ENCODE results near the gene NAAA.

Gene NAAA

DNA sequence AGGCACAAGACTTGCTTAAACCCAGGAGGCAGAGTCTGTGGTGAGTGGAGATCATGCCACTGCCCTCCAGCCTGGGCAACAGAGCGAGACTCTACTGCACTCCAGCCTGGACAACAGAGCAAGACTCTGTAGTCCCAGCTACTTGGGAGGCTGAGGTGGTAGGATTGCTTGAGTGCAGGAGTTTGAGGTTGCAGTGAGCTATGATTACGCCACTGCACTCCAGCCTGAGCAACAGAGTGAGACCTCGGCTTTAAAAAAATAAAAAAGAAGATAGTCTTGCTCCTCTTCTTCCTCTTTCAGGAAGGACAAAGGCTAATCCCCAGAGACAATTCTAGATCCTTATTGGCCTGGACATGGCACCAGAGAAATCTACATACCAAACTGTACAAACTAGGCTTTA is 32.8 kb downstream of the NAAA start:
- H3K4me1 ChIP-seq (ENCODE audit: control insufficient read depth, insufficient read depth, low read depth, low read length) = no peaks in the 10 kb centered on the region
- no peak overlapping the region for H3K23ac ChIP-seq (ENCODE audit: low read length in 2 of 2)
- H4K91ac ChIP-seq (ENCODE audit: low read length) = no peak overlapping the region
- H2AK5ac ChIP-seq (ENCODE audit: low read length, severe bottlenecking) = no peak overlapping the region
- no peak overlapping the region for H4K8ac ChIP-seq (ENCODE audit: low read length)
- no peaks in the 10 kb centered on the region for H3K79me1 ChIP-seq (replicated peaks; ENCODE audit: low read length, poor library complexity, severe bottlenecking)
- H3K36me3 ChIP-seq (ENCODE audit: control insufficient read depth in 1 of 2, insufficient read depth in 2 of 2, low read depth in 1 of 2, low read length in 2 of 2) = no peaks in the 10 kb centered on the region
- no peak overlapping the region for H2BK15ac ChIP-seq (ENCODE audit: low read depth, poor library complexity, severe bottlenecking)
- peaks cover 4% of the 10 kb centered on the region for H3K9me3 ChIP-seq (ENCODE audit: control insufficient read depth, low read length)
- WGBS = 89% methylated on average over 3 of the region's 3 CpGs
- no peak overlapping the region for H3K4me3 ChIP-seq (ENCODE audit: insufficient read depth in 1 of 2, low read depth in 1 of 2, low read length in 2 of 2)
- H3K27me3 ChIP-seq (ENCODE audit: control insufficient read depth in 1 of 2, insufficient read depth in 1 of 2, low read length in 2 of 2) = no peaks in the 10 kb centered on the region
- no peak overlapping the region for H3K14ac ChIP-seq (ENCODE audit: low read length in 2 of 2)
- no peak overlapping the region for H3K4ac ChIP-seq (ENCODE audit: low read depth in 1 of 2, low read length in 2 of 2)
- no peak overlapping the region for H3K4me2 ChIP-seq (ENCODE audit: low read length, poor library complexity, severe bottlenecking)
- no peak overlapping the region for H3K18ac ChIP-seq (ENCODE audit: low read depth in 1 of 2, low read length in 2 of 2)
- H3K27ac ChIP-seq (ENCODE audit: low read length, poor library complexity, severe bottlenecking) = no peak overlapping the region
- H2BK120ac ChIP-seq (ENCODE audit: low read depth, low read length) = no peak overlapping the region
- H2BK12ac ChIP-seq (ENCODE audit: low read length in 2 of 2) = no peak overlapping the region
- H2BK5ac ChIP-seq (ENCODE audit: low read depth, low read length, poor library complexity, severe bottlenecking) = no peak overlapping the region
- no peak overlapping the region for H3K9ac ChIP-seq (ENCODE audit: low read length)
- H2AFZ ChIP-seq (ENCODE audit: low read depth, low read length) = no peak overlapping the region
- DNase-seq = no peak

DNA sequence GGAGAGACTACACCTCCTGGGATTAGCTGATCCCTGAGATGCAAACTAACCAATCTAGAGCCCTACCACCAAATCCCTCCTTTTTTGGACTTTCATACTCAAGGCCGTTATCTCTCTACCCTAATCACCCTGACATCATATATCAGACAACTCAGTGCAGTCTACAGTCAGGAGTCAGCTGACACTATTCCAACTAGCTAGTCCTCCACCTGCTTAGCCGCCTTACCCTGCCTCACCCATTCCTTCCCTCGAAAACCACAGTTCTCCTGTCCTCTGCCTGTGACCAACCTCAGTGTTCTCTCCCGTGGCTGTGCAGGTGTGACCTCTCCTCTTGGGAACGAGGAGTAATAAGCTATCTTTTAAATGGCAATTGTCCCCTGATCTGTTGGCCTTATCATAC is 36.7 kb downstream of the NAAA start:
- Histone ChIP-seq H3K36me3 (ENCODE audit: control insufficient read depth in 1 of 2, insufficient read depth in 2 of 2, low read depth in 1 of 2, low read length in 2 of 2) (no peaks in the 10 kb centered on the region), H4K91ac (ENCODE audit: low read length) (no peak overlapping the region), H3K23ac (ENCODE audit: low read length in 2 of 2) (no peak overlapping the region), H2AK5ac (ENCODE audit: low read length, severe bottlenecking) (no peak overlapping the region), H3K9ac (ENCODE audit: low read length) (no peak overlapping the region), H3K27ac (ENCODE audit: low read length, poor library complexity, severe bottlenecking) (no peak overlapping the region), H3K79me1 (replicated peaks; ENCODE audit: low read length, poor library complexity, severe bottlenecking) (no peaks in the 10 kb centered on the region), H3K14ac (ENCODE audit: low read length in 2 of 2) (no peak overlapping the region), H2AFZ (ENCODE audit: low read depth, low read length) (no peak overlapping the region), H3K4me2 (ENCODE audit: low read length, poor library complexity, severe bottlenecking) (no peak overlapping the region), H3K4me1 (ENCODE audit: control insufficient read depth, insufficient read depth, low read depth, low read length) (no peaks in the 10 kb centered on the region), H2BK15ac (ENCODE audit: low read depth, poor library complexity, severe bottlenecking) (no peak overlapping the region), H2BK5ac (ENCODE audit: low read depth, low read length, poor library complexity, severe bottlenecking) (no peak overlapping the region), H3K18ac (ENCODE audit: low read depth in 1 of 2, low read length in 2 of 2) (no peak overlapping the region), H4K8ac (ENCODE audit: low read length) (no peak overlapping the region), H2BK120ac (ENCODE audit: low read depth, low read length) (no peak overlapping the region), H2BK12ac (ENCODE audit: low read length in 2 of 2) (no peak overlapping the region), H3K27me3 (ENCODE audit: control insufficient read depth in 1 of 2, insufficient read depth in 1 of 2, low read length in 2 of 2) (no peaks in the 10 kb centered on the region), H3K4me3 (ENCODE audit: insufficient read depth in 1 of 2, low read depth in 1 of 2, low read length in 2 of 2) (no peak overlapping the region), H3K4ac (ENCODE audit: low read depth in 1 of 2, low read length in 2 of 2) (no peak overlapping the region), H3K9me3 (ENCODE audit: control insufficient read depth, low read length) (no peaks in the 10 kb centered on the region)
- 89% methylated on average over 5 of the region's 5 CpGs for WGBS
- DNase-seq = no peak

DNA sequence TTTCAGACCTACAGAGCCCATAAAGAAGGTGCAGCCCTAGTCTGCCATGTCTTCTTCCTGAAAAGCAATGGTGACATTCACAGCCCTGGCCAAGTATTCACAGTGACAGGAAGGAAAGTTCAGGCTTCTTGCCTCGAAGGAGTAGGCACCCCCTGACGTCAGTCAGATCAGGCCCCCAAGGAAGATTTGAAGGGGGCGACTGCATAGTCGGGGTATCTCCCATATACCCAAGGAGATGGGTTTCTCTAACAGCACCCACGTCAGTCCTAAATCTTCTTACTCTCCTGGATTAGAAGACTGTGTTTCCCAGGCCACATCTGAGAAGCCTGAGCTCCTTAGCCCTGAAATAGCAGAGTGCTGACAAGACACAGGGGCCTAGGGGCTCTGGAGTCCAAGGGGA is 38.5 kb downstream of the NAAA start, which contains the start of gene PPEF2:
TSS of gene PPEF2 (minus strand) at position 101 of the 400 bp plus-strand sequence. CDS start 6,127 bp downstream, outside the sequence.
- 86% methylated on average over 5 of the region's 5 CpGs for WGBS
- Histone ChIP-seq H4K8ac (ENCODE audit: low read length) (no peak within 1 kb of the TSS), H4K91ac (ENCODE audit: low read length) (no peak within 1 kb of the TSS), H2AK5ac (ENCODE audit: low read length, severe bottlenecking) (no peak within 1 kb of the TSS), H3K27me3 (ENCODE audit: control insufficient read depth in 1 of 2, insufficient read depth in 1 of 2, low read length in 2 of 2) (no peaks in the 10 kb centered on the region), H2BK15ac (ENCODE audit: low read depth, poor library complexity, severe bottlenecking) (no peak within 1 kb of the TSS), H3K23ac (ENCODE audit: low read length in 2 of 2) (no peak within 1 kb of the TSS), H3K9ac (ENCODE audit: low read length) (no peak within 1 kb of the TSS), H3K4me1 (ENCODE audit: control insufficient read depth, insufficient read depth, low read depth, low read length) (no peaks in the 10 kb centered on the region), H2BK120ac (ENCODE audit: low read depth, low read length) (no peak within 1 kb of the TSS), H3K4ac (ENCODE audit: low read depth in 1 of 2, low read length in 2 of 2) (no peak within 1 kb of the TSS), H3K14ac (ENCODE audit: low read length in 2 of 2) (no peak within 1 kb of the TSS), H3K36me3 (ENCODE audit: control insufficient read depth in 1 of 2, insufficient read depth in 2 of 2, low read depth in 1 of 2, low read length in 2 of 2) (no peaks in the 10 kb centered on the region), H3K9me3 (ENCODE audit: control insufficient read depth, low read length) (no peaks in the 10 kb centered on the region), H2BK12ac (ENCODE audit: low read length in 2 of 2) (no peak within 1 kb of the TSS), H2BK5ac (ENCODE audit: low read depth, low read length, poor library complexity, severe bottlenecking) (no peak within 1 kb of the TSS), H3K27ac (ENCODE audit: low read length, poor library complexity, severe bottlenecking) (no peak within 1 kb of the TSS), H3K18ac (ENCODE audit: low read depth in 1 of 2, low read length in 2 of 2) (no peak within 1 kb of the TSS), H3K4me3 (ENCODE audit: insufficient read depth in 1 of 2, low read depth in 1 of 2, low read length in 2 of 2) (no peak within 1 kb of the TSS), H3K4me2 (ENCODE audit: low read length, poor library complexity, severe bottlenecking) (no peak within 1 kb of the TSS), H3K79me1 (replicated peaks; ENCODE audit: low read length, poor library complexity, severe bottlenecking) (no peaks in the 10 kb centered on the region), H2AFZ (ENCODE audit: low read depth, low read length) (no peak within 1 kb of the TSS)
- DNase-seq = no peak

DNA sequence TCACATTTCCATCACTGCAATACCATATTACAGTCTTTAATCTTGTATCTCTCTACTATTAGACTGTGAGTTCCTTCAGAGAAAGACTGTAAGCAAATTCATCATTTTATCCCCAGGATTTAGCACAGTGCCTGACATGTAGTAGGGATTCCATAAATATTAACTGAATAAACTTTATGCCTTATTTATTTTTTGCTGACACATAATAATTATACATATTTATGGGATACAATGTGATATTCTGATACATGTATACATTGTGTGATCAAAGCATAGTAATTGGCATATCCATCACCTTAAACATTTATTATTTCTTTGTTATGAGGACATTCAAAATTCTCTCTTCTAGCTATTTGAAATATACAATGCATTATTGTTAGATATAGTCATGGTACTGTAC is 42.3 kb downstream of the NAAA start:
- Histone ChIP-seq H3K9ac (ENCODE audit: low read length) (no peak overlapping the region), H3K18ac (ENCODE audit: low read depth in 1 of 2, low read length in 2 of 2) (no peak overlapping the region), H3K23ac (ENCODE audit: low read length in 2 of 2) (no peak overlapping the region), H3K4me3 (ENCODE audit: insufficient read depth in 1 of 2, low read depth in 1 of 2, low read length in 2 of 2) (no peak overlapping the region), H3K9me3 (ENCODE audit: control insufficient read depth, low read length) (no peaks in the 10 kb centered on the region), H2BK15ac (ENCODE audit: low read depth, poor library complexity, severe bottlenecking) (no peak overlapping the region), H3K79me1 (replicated peaks; ENCODE audit: low read length, poor library complexity, severe bottlenecking) (no peaks in the 10 kb centered on the region), H3K27me3 (ENCODE audit: control insufficient read depth in 1 of 2, insufficient read depth in 1 of 2, low read length in 2 of 2) (no peaks in the 10 kb centered on the region), H3K36me3 (ENCODE audit: control insufficient read depth in 1 of 2, insufficient read depth in 2 of 2, low read depth in 1 of 2, low read length in 2 of 2) (no peaks in the 10 kb centered on the region), H3K27ac (ENCODE audit: low read length, poor library complexity, severe bottlenecking) (no peak overlapping the region), H4K91ac (ENCODE audit: low read length) (no peak overlapping the region), H3K4me1 (ENCODE audit: control insufficient read depth, insufficient read depth, low read depth, low read length) (no peaks in the 10 kb centered on the region), H4K8ac (ENCODE audit: low read length) (no peak overlapping the region), H2AK5ac (ENCODE audit: low read length, severe bottlenecking) (no peak overlapping the region), H2BK12ac (ENCODE audit: low read length in 2 of 2) (no peak overlapping the region), H3K4me2 (ENCODE audit: low read length, poor library complexity, severe bottlenecking) (no peak overlapping the region), H2BK120ac (ENCODE audit: low read depth, low read length) (no peak overlapping the region), H3K4ac (ENCODE audit: low read depth in 1 of 2, low read length in 2 of 2) (no peak overlapping the region), H2BK5ac (ENCODE audit: low read depth, low read length, poor library complexity, severe bottlenecking) (no peak overlapping the region), H2AFZ (ENCODE audit: low read depth, low read length) (no peak overlapping the region), H3K14ac (ENCODE audit: low read length in 2 of 2) (no peak overlapping the region)
- no peak for DNase-seq
